Activated gamma-delta T cell treated with Interleukin-2 at 50 U/mL for 16 hours (primary cell): ENCODE data around the gene PIGR.

Experiments used
- DNase-seq: peaks from one replicate; pipeline ENCODE4 v3.0.0-alpha.2; 2020

Gene PIGR

GRCh38 chr1:206946261-206946660 lies at the start of gene PIGR:
PIGR (minus strand) TSS chr1:206946466; CDS start chr1:206940531, 5,935 bp downstream.
- DNase-seq = no peak

GRCh38 chr1:206992790-206993189 lies 46.5 kb upstream of the PIGR start:
- no peak for DNase-seq

DNA sequence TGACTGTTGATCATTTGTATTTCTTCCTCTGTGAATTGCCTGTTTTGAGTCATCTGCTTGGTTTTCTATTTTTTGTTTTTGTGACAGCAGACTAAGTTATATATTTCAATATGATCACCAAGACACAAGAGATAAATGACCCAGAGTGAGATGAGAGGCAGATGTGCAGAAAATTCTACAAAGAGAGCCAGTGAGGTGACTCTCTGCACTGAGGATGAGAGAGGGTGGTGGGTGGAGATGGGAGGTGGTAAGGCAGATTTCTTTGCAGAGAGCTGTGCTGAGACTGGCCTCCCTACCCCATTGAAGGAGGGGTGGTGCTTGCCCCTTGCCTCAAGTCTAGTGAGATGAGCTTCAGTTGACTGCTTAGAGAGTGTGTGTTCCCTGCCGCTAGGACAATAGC lies 41.6 kb upstream of the PIGR start:
- no peak for DNase-seq

DNA sequence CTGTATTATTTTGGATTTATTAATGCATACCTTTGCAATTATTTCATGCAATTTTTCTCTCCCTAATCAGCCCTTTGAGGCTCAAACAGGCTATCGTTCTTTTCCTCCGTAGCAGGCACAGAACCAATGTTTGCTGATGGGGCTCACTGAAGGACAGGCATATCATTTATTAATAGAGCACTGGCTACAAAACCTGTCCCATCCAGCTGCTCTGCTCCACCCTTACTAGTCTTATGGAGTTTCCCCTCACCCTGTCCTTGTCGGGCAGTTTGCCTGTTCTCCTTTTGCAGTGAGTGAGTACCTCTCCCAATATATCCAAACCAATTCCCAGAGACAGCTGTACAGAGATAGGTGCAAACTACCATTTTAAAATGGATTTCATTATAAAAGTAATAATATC lies 40.6 kb upstream of the PIGR start:
- no peak for DNase-seq

DNA sequence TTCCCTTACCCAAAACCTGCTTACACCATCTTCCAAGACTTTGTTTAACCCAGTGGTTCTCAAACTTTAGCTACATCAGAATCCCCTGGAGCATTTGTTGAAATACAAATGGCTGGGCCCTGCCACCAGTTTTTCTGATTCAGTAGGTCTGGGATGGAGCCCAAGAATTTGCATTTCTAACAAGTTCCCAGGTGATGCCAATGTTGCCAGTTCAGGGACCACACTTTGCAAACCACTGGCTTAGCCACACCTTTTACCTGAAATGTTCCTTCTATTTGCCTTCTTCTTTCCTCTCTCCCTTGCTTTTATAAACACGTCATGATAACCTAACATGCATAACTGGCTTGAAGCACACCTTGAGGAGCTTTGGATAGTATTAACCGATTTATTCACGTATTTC lies 40.1 kb upstream of the PIGR start:
- no peak for DNase-seq

DNA sequence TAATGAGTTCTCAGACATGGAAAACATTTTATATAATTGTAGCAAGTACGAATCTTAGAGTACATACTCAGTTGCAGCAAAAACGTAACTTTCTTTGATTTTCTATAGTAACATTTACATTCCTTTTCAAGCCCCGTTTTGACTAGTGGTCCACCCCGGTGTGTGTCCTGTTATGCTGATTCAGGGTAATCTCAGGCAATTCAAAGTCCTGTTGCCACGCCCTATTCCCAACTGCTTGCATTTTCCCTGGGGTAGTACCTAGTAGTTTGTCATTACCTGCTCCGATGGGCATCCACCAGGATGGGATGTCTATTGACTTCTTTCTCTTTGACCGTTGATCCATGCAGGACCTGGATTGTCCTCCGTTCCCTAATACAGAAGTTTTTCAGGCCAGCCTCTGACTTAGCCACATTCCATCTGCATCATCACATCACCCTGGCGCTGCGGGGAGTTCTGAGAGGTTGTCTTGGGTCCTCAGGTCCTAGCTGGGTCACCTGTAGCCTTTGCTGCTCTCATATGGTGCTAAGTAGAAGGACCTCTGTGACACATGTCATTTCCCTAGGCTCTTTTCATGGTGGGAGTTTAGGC lies 39.0 kb upstream of the PIGR start:
- no peak for DNase-seq

GRCh38 chr1:206982216-206982615 lies 36.0 kb upstream of the PIGR start:
- DNase-seq = peak; percentile 52

DNA sequence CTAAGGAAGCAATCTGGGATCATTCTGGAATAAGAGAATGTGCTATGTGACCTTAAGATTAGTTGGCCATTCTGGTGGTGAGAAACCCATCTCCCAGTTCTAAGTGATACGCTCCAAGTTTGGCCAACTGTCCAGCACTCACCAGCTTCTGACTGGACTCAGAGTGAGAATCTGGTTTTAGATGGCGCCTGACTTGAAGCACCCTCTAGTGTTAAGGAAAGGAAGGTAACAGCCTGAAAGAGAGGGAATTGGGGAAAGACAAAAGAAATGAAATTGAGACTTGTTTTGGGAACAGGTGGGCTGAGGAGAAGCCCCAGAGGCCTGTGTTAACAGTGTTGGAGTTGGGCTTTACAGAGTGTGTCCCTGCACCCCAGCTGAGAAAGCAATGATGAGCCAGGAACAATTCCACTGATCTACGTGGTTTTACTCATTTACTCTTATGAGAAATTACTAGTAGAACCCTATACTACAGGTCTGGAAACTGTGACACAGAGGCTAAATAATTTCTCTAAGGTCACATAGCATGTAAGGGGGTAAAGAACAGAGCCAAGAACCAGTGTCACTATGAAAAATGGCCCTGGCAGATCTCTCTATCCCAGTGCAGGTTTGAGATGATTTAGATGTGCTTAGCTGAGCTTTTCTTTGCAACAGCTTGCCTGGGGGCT lies 33.2 kb upstream of the PIGR start:
- DNase-seq = no peak

DNA sequence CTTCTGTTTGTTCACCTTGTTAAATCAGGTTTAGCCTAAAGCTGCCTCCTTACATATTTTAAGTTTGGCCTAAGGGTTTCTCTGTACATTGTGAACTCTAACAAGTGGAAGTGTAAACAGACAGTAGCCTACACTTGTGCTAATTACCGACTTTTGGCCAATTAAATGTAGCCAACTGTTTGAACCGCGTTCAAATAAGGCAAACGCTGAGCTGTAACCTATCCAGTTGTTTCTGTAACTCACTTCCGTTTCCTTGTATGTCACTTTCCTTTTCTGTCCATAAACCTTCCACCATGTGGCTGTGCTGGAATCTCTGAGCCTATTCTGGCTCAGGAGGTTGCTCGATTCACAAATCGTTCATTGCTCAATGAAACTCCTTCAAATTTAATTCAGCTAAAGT lies 32.0 kb upstream of the PIGR start:
- no peak for DNase-seq

DNA sequence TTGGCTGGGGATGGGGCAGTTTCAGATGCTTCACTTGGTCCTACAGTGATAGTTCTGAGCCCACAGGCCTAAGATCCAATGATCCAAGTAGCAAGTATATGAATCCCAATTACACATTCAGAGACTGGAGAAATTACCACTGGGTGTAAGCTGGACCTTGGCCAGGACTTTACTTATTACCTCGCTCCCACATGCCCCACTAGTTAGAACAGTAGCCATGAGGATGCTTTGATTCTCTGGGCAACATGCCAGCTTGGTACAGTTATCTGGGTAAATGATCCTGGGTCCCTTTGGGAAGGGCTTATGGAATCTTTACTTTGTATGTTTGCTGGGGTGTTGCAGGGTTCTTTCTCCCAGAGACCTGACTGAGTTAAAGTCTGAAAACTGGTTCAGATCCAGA lies 29.0 kb upstream of the PIGR start:
- DNase-seq = no peak

DNA sequence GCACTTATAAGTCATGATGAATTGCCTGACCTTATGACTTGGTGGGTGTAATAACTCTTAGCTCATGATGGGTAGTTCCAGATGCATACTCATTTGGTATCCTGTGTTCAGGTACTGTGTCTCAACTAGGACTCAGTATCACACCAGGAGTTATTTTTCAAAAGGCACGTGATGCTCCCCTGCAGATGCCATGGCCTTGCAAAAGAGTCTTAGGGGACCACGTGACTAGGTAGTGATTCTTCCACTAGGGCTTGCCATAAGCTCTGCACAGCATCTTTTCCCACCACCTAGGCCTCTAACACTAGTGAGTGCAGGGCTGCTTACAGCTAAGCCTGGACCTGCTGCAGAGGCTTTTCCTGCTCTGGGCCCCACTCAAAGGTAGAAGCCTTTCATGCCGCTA lies 27.9 kb upstream of the PIGR start:
- DNase-seq = no peak

GRCh38 chr1:206972728-206973127 lies 26.5 kb upstream of the PIGR start:
- DNase-seq = no peak

DNA sequence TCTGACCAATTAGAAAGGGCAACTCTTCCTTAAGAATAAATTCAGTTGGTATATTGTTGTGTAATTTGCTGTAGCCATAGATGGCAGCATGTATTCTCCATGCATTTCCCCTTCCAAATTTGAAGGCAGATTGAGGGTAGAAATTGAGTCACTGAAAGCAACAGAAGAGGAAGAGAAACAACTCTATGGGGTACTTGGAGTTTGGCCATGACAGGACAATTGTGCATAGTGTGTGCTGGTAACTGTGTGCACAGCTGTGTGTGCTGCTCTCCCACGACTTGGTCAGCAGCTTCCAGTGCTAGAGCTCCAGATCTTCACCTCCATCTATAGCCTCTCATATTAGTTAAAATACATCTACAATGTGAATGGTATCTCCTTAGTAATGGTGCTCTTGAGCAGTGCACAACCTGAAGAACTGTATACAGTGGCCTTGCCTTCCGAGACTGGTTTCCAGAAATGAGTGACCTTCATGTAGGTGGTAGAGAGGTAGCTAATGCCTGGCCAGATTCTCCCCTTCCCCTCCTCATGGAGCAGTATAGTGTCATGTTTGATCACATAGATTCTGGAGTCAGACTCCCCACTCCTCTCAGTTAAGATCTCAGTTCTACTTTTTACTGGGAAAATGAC lies 24.9 kb upstream of the PIGR start:
- no peak for DNase-seq

DNA sequence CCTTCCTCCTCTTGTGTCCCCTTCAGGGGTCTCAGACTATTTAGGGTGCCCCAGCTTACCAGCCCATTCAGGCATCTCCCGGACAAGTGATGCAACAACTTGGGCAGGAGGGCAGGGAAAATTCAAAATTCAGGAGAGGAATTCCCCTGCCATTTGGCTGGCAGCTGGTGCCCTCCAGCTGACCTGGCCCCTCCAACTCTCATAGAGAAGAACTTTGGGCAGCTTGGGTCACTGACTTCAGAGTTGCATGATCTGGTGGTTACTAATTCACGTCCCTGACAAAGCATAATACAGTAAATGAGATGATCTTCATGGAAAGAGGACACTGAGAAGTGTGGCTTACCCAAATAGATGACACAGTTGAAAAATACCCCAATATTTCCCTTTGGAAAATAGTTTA lies 24.2 kb upstream of the PIGR start, which contains the start of gene FCAMR:
Gene FCAMR, minus strand, starts transcription at position 15 of the 400 bp plus-strand sequence. CDS start 335 bp downstream, outside the sequence.
- DNase-seq = no peak

DNA sequence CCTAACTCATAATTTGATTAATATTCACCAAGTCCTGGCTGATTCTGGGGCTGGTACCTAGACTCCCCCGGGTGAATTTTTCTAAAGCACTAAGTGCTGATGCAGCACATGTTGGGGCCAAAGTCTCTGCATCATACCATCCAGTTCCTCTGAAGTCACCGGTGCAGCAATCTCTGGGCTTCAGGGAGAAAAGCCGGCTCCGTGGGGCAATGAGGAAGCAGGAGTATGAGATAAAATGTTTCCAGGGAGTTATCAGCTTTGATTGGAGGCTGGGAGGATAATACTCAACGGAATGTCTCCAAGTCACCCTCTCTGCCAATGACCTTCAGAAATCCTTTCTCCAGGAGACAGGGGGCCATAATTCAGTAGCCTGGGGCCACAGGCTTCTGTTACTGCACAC lies 22.8 kb upstream of the PIGR start:
- no peak for DNase-seq

DNA sequence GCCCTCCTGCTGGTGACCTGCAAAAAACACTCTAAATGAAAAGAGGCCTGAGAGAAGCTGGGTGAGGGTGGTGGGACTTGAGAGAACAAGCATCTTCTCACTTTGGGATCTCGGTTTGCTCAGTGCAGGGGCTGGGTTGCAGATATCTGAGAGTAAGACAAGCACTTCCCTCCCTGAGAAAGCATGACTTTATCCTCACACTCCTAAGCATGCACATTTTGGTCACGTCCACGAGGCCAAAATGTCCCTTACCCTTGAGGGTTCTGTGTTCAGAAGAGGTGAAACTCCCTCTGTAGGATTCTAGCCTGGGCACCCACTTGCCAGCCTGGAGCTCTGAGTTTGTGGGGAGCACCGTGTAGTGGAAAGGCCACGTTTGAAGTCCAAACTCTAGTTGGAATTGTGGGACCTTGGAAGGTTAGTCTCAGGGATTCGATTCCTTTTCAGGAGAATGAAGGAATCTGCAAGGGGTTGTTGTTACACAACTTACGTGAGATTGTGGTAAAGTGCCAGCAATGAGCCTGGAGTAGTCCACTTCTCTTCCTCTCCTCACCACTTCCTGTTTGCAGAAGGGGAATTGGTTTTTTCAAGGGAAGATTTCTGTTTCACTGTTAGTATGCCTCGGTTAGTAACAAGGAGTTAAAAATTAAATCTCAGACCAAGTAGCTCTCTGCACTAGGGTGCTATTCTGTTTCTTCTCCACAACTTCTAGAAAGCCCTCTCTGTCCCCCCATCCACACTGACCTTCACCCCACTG lies 21.0 kb upstream of the PIGR start:
- no peak for DNase-seq

- no peak for DNase-seq
Observed at GRCh38 chr1:206965781-206966180, 19.5 kb upstream of the PIGR start.

DNA sequence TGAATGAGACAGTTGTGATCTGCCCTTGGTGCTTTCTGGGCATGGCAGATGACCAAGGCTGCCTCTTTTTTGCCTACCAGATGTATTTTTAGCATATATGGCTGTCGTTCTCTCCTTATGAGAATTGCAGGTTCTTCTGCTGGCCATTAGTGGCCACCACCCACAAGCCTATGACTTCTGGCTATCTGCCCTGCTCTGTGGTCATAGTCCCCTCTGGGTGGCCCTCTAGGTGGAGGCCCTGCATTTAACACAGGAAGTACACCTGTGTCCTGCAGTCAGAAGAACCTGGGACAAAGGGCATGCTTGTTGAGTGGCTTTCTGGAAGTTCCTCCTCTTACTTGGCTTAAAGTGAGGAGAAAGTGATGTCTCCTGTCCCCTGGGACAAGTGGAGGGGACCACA lies 17.5 kb upstream of the PIGR start:
- DNase-seq = no peak

- DNase-seq = no peak
Observed at GRCh38 chr1:206963119-206963712, 16.9 kb upstream of the PIGR start.

- no peak for DNase-seq
Observed at GRCh38 chr1:206962272-206962671, 16.0 kb upstream of the PIGR start.

DNA sequence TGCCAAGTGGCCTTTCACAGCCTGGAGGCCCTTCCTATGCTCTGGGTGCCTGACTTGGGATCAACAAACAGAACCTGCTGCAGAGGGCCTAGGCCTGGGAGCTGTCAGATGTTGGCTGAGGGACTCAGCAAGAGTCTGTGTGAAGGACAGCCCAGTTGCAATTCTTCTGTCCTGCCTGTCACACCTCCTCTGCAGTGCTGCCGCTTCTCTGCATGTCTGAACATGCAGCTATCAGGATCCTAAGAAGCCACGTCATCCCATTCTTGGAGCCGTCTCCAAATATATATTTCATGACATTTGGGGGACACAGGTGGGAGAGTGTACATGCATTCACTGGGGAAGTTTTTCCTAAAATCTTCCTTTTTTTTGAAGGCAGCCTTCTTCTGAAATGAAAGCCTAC lies 15.4 kb upstream of the PIGR start:
- DNase-seq = no peak

- DNase-seq = no peak
Observed at GRCh38 chr1:206960676-206961386, 14.6 kb upstream of the PIGR start.

- no peak for DNase-seq
Observed at GRCh38 chr1:206958144-206958543, 11.9 kb upstream of the PIGR start.
